ENCODE data around the gene LRRC8D.

DNA sequence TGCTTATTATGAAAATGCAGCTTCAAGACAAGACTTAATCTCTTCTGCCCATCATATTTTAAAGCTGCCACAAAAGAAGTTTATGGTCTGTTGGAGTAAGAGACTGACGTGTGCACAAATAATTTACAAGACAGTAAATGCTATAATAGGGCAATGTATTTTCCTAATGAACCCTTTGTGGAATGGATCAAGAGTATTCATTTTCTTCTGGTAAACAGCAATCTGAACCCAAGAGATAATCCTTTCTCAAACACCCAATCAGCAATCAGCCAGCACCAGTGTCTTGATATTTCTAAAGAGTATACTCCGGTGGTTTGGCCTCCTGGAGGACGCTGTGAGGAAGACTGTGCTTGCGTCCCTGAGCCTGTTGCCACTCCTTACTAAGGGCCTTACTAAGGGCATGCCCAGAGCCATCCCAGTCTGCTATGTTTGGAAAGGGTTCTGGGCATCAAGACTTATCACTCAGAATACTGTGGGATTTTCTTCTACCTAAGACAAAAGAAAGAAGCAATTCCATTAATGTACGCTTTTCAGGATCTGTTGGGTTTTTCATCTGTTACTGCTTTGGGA lies 48.8 kb upstream of the LRRC8D start:
- no peak for TF ChIP-seq HDGF (IDR thresholded peaks at IDR 0.05)
- no peak for TF ChIP-seq PTTG1 (tag; IDR thresholded peaks at IDR 0.05; ENCODE audit: low read depth)
- TF ChIP-seq, protein P1, sequence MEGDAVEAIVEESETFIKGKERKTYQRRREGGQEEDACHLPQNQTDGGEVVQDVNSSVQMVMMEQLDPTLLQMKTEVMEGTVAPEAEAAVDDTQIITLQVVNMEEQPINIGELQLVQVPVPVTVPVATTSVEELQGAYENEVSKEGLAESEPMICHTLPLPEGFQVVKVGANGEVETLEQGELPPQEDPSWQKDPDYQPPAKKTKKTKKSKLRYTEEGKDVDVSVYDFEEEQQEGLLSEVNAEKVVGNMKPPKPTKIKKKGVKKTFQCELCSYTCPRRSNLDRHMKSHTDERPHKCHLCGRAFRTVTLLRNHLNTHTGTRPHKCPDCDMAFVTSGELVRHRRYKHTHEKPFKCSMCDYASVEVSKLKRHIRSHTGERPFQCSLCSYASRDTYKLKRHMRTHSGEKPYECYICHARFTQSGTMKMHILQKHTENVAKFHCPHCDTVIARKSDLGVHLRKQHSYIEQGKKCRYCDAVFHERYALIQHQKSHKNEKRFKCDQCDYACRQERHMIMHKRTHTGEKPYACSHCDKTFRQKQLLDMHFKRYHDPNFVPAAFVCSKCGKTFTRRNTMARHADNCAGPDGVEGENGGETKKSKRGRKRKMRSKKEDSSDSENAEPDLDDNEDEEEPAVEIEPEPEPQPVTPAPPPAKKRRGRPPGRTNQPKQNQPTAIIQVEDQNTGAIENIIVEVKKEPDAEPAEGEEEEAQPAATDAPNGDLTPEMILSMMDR (IDR thresholded peaks at IDR 0.05 in 2 of 3, conservative IDR thresholded peaks at IDR 0.05 in 1 of 3; ENCODE audit: insufficient read depth in 2 of 3, low read depth in 1 of 3, low read length in 3 of 3): no peak
- TF ChIP-seq, protein P2, sequence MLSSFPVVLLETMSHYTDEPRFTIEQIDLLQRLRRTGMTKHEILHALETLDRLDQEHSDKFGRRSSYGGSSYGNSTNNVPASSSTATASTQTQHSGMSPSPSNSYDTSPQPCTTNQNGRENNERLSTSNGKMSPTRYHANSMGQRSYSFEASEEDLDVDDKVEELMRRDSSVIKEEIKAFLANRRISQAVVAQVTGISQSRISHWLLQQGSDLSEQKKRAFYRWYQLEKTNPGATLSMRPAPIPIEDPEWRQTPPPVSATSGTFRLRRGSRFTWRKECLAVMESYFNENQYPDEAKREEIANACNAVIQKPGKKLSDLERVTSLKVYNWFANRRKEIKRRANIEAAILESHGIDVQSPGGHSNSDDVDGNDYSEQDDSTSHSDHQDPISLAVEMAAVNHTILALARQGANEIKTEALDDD (IDR thresholded peaks at IDR 0.05): no peak
- TF ChIP-seq HDAC2 (IDR thresholded peaks at IDR 0.05): no peak
- TF ChIP-seq SRSF9 (IDR thresholded peaks at IDR 0.05; ENCODE audit: borderline replicate concordance, low read depth, low read length): no peak
- TF ChIP-seq NFE2 (IDR thresholded peaks at IDR 0.05; ENCODE audit: low read depth): no peak
- no peak for TF ChIP-seq MAFG (tag; conservative IDR thresholded peaks at IDR 0.05)
